ENCODE measurements around the gene DHX32.

DNA sequence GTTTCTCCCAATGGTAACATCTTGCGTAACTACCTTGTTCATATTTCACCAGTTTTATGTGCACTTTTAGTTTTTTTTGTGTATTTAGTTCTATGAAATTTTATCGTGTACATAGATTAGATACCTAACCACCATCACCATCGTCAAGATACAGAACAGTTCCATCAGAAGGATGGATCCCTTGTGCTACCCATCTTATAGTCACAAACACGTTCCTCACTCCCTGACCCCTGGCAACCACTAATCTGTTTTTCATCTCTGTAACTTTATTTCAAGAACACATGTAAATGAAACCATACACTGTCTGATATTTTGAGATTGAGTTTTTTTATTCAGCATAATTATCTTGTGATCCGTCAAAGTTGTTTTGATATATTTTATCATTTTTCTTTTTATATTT, 45.2 kb upstream of the DHX32 start:
- TF ChIP-seq EZH2phosphoT487 (IDR thresholded peaks at IDR 0.05; ENCODE audit: low read depth): no peak
- no peak for TF ChIP-seq CTCF (IDR thresholded peaks at IDR 0.05; ENCODE audit: low read depth, low read length)
